Measurements from ENCODE around the gene SOX8.

GRCh38 chr16:979859-980594 is 1.5 kb upstream of the SOX8 start:
- TF ChIP-seq CTCF (IDR thresholded peaks at IDR 0.05 in 4 of 5, conservative IDR thresholded peaks at IDR 0.05 in 1 of 5) (no peak), POLR2A (IDR thresholded peaks at IDR 0.05) (no peak)

Measured in gastrocnemius medialis (tissue), 4 donors.